Right ventricle myocardium inferior (tissue), 1 donor: ENCODE measurements around the gene DSCAM. TPM values are rescaled to one million over a fixed set of nuclear protein-coding genes. Genes with fewer than 3 reads are reported as not detected.
"Not testable (repeated sequence)": the region's sequence is repeated elsewhere in the genome, so short reads cannot be mapped to it uniquely, and the experiment has no call there.

ENCODE experiments used
- ATAC-seq: fragments of 200-7000 bp; cut with Tn5 transposase; one replicate; pipeline ENCODE4 v1.9.1; 2020; ENCODE audit warnings: mild to moderate bottlenecking, moderate library complexity
- DNase-seq: peaks from one replicate; pipeline ENCODE4 v3.0.0; 2021; ENCODE audit errors: missing footprints
- intact Hi-C: fragments of 100-400 bp; cut with DNase I; formaldehyde crosslinking; loops from one replicate; pipeline ENCODE4 v1.11.0; 2022
- total RNA-seq: library from RNA; stranded (reverse); fragmentation: NEBNext Ultra II Directional; extraction: Animal tissue kit (Norgen Biotek cat#: 25700); gene quantifications from one replicate; pipeline ENCODE4 v1.2.1, GENCODE V29; 2021
- donor health status: DM: no; HTN: yes; CAD: no; lungs with severe emphysema.

Gene DSCAM
- total RNA-seq, 1 donor from 2014 or later, result not detected

- intact Hi-C loops, result no loop called here
- no peak for DNase-seq
Measured at GRCh38 chr21:40334159-40334558, 512.8 kb downstream of the DSCAM start.

GRCh38 chr21:40333731-40334130 lies 513.2 kb downstream of the DSCAM start:
- DNase-seq (no peak), ATAC-seq (no peak)
- intact Hi-C loops, result no loop called here

More at GRCh38 chr21:40334159-40334558, 512.8 kb downstream of the DSCAM start:
- ATAC-seq, result no peak

DNA sequence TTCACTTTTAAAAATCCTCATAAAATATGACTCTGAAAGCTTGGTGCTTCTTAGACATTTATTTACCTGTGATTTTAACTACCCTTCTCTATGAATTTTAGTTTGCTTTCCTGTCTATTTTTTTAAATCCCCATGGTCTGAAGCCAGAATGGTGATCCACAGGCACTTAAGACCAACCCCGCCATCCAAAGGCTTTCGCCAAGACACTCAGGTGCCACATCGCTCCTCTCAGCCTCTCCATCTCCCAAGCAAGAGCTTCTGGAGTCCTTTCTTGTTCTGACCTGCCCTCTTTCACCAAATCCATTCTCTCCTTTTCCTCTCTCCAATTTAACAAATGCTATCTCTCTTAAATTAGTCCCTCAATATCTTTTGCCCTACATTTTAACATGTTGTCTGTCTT lies 515.2 kb downstream of the DSCAM start:
- intact Hi-C loops, result loop anchor here (1.0 kb wide), 1 partner anchor 20 kb away; no protein-coding TSS in a partner anchor
- no peak for DNase-seq
- ATAC-seq, result no peak

DNA sequence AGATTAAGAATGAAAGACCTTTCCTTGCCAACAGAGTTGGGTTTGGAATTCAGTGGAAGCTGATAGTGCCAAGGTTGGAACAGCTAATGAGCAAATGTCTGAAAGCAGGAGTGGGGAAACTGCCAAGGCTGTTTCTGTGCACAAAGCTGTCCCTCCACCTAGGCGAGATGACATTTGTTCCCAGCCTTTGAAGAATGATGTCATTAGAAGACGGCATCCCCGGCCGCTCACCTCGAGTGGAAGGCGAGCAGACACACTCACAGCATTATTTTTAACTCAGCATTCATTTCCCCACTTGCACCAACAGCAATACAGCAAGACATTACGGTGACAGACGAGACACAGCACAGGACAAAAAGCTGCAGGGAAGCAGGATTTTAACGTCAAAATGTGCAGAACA lies 515.8 kb downstream of the DSCAM start:
- intact Hi-C loops, result loop anchor here (1.0 kb wide), 1 partner anchor 21 kb away; no protein-coding TSS in a partner anchor
- peak; percentile 39 for ATAC-seq
- DNase-seq, result peak; percentile 64

DNA sequence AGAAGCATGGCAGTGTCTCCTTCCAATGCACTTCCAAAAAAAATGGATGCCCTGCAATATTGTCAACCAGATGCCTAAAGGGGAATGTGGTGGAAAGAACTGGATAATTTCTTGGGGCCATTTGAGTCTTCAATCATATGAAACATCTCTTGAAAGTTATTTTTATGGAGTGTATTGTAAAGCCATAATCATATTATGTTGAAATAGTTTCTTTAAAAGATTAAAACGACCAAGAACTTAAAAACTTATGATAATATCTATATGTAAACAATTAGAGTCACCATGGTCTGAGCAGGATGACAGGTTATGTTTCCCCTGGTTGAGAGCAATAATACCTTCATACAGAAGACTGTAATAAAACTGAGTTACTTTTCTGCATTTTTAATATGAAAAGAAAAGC lies 522.6 kb downstream of the DSCAM start:
- intact Hi-C loops, result no loop called here
- DNase-seq, result no peak
- ATAC-seq, result no peak

- DNase-seq, intact Hi-C loops, ATAC-seq: not testable (repeated sequence)
Measured at GRCh38 chr21:40320718-40321117, 526.2 kb downstream of the DSCAM start.

- intact Hi-C loops, result no loop called here
- DNase-seq (no peak), ATAC-seq (no peak)
Measured at GRCh38 chr21:40318371-40318770, 528.6 kb downstream of the DSCAM start.

DNA sequence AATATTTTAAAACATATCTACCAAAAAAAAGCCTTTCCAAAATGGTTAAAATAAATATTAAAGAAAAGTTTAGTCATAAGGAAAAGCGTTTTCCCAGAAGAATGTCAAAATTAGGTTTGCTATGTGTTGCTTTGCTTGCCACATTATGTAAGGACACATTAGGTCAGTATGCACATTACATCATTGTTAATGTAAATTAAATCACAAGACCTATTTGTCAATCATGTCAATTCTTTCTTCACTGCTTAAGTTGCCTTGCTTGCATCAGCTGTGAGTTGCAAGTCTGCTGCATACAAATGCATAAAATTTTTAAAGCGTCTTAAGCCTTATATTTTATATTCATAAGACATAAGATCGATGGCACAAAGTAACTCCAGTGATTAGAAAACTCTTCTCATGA lies 530.9 kb downstream of the DSCAM start:
- no peak for ATAC-seq
- DNase-seq, result no peak
- intact Hi-C loops, result no loop called here

DNA sequence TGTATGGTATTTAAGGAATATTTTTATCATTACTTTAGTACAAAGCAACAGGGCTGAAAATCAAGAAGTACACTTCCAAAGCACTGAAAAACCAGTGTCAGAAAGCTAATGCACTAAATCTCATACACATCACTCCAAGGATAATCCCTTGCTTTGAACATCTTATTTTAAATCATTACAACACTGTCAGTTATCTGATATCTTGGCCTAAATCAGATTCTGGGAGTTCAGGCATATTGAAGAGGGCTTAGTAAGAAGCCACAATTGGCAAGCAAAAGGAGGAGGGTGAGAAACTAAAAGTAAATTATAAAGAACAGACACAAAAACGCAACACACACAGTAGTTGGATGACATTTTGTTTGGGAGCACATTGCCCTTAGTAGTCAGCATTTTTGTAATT lies 531.3 kb downstream of the DSCAM start:
- intact Hi-C loops, result no loop called here
- DNase-seq, result no peak
- no peak for ATAC-seq

- intact Hi-C loops, result no loop called here
- DNase-seq (no peak), ATAC-seq (no peak)
Measured at GRCh38 chr21:40313260-40313659, 533.7 kb downstream of the DSCAM start.

- DNase-seq (no peak), ATAC-seq (no peak)
- intact Hi-C loops, result no loop called here
Measured at GRCh38 chr21:40300300-40300699, 546.7 kb downstream of the DSCAM start.

GRCh38 chr21:40299451-40299850 lies 547.5 kb downstream of the DSCAM start:
- ATAC-seq, result no peak
- intact Hi-C loops, result no loop called here
- DNase-seq, result no peak

GRCh38 chr21:40294345-40294744 lies 552.6 kb downstream of the DSCAM start:
- ATAC-seq (no peak), DNase-seq (no peak)
- intact Hi-C loops, result no loop called here

DNA sequence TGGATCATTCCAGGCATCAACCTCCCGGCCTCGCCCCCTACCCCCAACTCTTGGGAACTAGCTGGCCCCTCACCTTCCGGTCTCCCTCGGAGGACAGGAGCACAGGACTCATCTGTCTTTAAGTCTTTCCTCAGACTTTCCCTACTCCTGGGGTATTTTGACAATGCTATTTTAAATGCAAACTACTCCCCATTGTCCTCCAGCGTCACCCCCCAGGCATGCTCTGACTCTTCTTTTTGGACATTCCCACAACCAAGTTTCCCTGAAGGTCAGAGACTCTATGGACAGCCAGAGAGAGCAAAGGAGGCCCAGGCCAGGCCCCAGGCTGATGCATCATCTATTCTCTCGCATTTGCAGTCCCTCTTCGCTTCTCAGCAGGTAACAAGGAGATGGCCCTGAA lies 555.4 kb downstream of the DSCAM start:
- intact Hi-C loops, result no loop called here
- ATAC-seq (no peak), DNase-seq (no peak)

GRCh38 chr21:40284409-40284808 lies 562.5 kb downstream of the DSCAM start:
- no peak for ATAC-seq
- intact Hi-C loops, result no loop called here
- no peak for DNase-seq

DNA sequence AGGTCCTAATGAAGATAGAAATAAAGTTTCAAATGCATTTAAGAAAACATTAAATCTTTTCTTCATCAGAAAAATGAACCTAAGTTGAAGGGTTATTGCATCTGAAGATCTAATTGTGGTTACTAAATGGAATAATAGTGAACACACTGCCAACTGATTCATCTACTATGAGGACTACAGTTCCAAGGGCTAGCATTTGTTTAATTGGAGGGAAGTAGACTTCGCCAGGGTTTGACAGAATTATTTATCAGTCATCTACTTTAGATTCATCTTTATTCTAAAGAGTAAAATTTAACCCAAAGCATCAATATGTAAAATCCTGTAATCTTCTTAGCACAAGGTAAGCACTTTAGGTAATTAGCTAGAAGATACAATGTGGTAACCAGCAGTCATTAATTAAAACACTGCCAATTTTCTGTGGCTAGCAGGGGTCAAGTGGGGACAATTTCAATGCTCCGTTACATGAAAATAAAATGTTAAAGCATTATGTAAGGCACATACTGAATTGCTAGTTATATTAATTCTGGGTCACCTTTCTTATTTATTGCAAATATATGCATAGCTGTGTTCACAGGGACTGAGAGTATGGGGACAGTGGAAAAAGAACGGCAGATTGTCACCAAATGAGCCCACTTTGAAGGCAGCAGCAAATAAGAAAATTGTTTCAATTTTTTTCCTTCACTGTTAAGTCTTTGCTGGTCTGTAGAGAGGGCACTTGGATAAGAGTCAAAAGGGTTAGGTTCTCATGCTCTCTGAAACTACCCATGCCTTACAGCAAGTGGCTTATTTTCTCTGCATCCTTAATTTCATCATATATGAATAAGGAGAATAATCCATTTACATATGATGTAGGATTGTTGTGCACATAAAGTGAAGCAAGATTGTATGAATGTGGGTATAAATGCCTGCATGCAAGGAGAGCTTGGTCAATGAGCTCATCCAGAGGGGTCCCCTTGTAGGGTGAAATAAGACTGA lies 563.8 kb downstream of the DSCAM start:
- intact Hi-C loops, result no loop called here
- no peak for ATAC-seq
- no peak for DNase-seq

- ATAC-seq (no peak), DNase-seq (no peak)
- intact Hi-C loops, result no loop called here
Measured at GRCh38 chr21:40278345-40278744, 568.6 kb downstream of the DSCAM start.

DNA sequence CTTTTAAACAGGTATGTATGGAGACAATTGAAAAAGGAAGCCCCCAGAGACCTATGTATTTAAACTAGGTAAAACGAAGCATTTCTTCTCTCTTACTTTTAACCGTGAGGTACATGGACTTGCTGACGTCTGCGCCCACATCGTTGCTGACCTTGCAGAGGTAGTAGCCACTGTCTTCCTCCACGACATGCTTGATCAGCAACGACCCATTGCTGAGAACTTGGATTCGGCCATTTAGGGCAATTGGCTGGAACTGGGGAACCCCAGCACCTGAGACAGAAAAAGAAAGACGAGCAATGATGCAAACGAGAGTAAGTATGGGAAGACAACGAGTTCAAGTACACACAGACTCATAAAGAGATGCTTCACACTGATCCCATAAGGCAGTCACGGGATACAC lies 571.0 kb downstream of the DSCAM start:
- DNase-seq, result no peak
- no peak for ATAC-seq
- intact Hi-C loops, result no loop called here

DNA sequence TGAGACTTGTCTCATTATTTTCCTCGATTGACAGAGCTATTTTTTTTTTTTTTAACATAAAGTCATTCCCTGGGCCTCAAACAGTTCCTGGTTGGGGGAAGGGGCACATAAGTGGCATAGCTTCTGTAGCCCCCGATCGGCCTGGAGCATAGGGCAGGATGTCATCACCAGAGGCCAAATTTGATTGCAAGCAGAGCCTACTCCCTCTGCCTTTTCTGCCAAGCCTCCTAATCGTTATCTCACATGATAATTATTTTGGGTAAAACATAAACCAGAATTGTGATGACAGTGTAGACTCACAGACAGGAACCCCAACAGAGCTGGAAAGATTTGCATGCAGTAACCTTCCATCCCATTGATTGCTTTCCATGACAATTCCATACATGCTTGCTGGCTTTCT lies 574.9 kb downstream of the DSCAM start:
- DNase-seq (no peak), ATAC-seq (no peak)
- intact Hi-C loops, result no loop called here

GRCh38 chr21:40271164-40271563 lies 575.8 kb downstream of the DSCAM start:
- DNase-seq, result no peak
- ATAC-seq, result peak; percentile 37
- intact Hi-C loops, result no loop called here
